IMR-90 (cell line): ENCODE measurements around the gene PNO1. TPM values are rescaled to one million over a fixed set of nuclear protein-coding genes. Genes with fewer than 3 reads are reported as not detected.

Experiments
- ATAC-seq: fragments of 200-7000 bp; cut with Tn5 transposase; 2 replicates; pipeline ENCODE4 v1.9.1; 2020; ENCODE audit warnings: low read depth, mild to moderate bottlenecking, moderate library complexity
- BruUV-seq: library from RNA; stranded (reverse); fragments of 400-500 nt; replicated peaks from 2 replicates; lab custom pipeline; 2021; lab: Mats Ljungman, UMichigan
- CTCF ChIA-PET: fragments of 300-600 bp; formaldehyde crosslinking; extraction: SDS; loops from one replicate; lab custom pipeline; 2021; ENCODE audit warnings: antibody characterized with exemption; lab: Yijun Ruan, JAX
- POLR2A ChIA-PET: fragments of 300-600 bp; sonication (Branson Sonifier 250); formaldehyde crosslinking; loops from one replicate; lab custom pipeline; 2022; ENCODE audit warnings: antibody characterized with exemption; ENCODE audit not compliant: unreplicated experiment; lab: Charles Lee
- DNase-seq: peaks from one replicate; pipeline ENCODE4 v3.0.0; 2013
- H2AFZ ChIP-seq: replicated peaks from 2 replicates; pipeline ENCODE3; 2013; ENCODE audit warnings: low read length, mild to moderate bottlenecking; ENCODE audit not compliant: poor library complexity
- H2AK5ac ChIP-seq: 2 replicates; pipeline ENCODE4 v1.6.1; 2013; ENCODE audit warnings: low read depth, low read length, inconsistent platforms
- H2AK9ac ChIP-seq: replicated peaks from 2 replicates; pipeline ENCODE3; 2013; ENCODE audit warnings: mild to moderate bottlenecking, low read depth, low read length, moderate library complexity; ENCODE audit not compliant: poor library complexity
- H2BK120ac ChIP-seq: 2 replicates; pipeline ENCODE4 v1.6.1; 2013; ENCODE audit warnings: low read depth, low read length, inconsistent platforms
- H2BK15ac ChIP-seq: 3 replicates; pipeline ENCODE4 v1.6.1; 2013; ENCODE audit warnings: low read depth, low read length, inconsistent platforms
- H2BK20ac ChIP-seq: 2 replicates; pipeline ENCODE4 v1.6.1; 2013; ENCODE audit warnings: low read depth, mild to moderate bottlenecking, inconsistent platforms, low read length, moderate library complexity
- H2BK5ac ChIP-seq: 2 replicates; pipeline ENCODE4 v1.6.1; 2013; ENCODE audit warnings: mild to moderate bottlenecking, low read depth, low read length, inconsistent platforms; ENCODE audit not compliant: poor library complexity, severe bottlenecking
- H3K14ac ChIP-seq: replicated peaks from 2 replicates; pipeline ENCODE4 v1.6.1; 2013; ENCODE audit warnings: low read depth, low read length, inconsistent platforms
- H3K18ac ChIP-seq: 2 replicates; pipeline ENCODE4 v1.6.1; 2013; ENCODE audit warnings: low read depth, low read length, control low read depth
- H3K23ac ChIP-seq: 2 replicates; pipeline ENCODE4 v1.6.1; 2013; ENCODE audit warnings: low read depth, low read length, inconsistent platforms
- H3K27ac ChIP-seq: 2 replicates; pipeline ENCODE4 v1.5.1; 2013; ENCODE audit warnings: mild to moderate bottlenecking, control low read depth, low read length; ENCODE audit not compliant: insufficient read depth
- H3K27me3 ChIP-seq: 2 replicates; pipeline ENCODE4 v1.6.1; 2013; ENCODE audit warnings: low read length; ENCODE audit not compliant: control insufficient read depth, insufficient read depth
- H3K36me3 ChIP-seq: 2 replicates; pipeline ENCODE4 v1.6.1; 2013; ENCODE audit warnings: low read length, mixed read lengths; ENCODE audit not compliant: control insufficient read depth, insufficient read depth
- H3K4ac ChIP-seq: 2 replicates; pipeline ENCODE4 v1.6.1; 2013; ENCODE audit warnings: low read depth, low read length, inconsistent platforms
- H3K4me1 ChIP-seq: 2 replicates; pipeline ENCODE4 v1.6.1; 2013; ENCODE audit warnings: low read length, mixed read lengths; ENCODE audit not compliant: control insufficient read depth, insufficient read depth
- H3K4me2 ChIP-seq: 2 replicates; pipeline ENCODE4 v1.6.1; 2013; ENCODE audit warnings: low read depth, mild to moderate bottlenecking, control low read depth, low read length, moderate library complexity
- H3K4me3 ChIP-seq: 2 replicates; pipeline ENCODE4 v1.5.1; 2013; ENCODE audit warnings: low read depth, mild to moderate bottlenecking, control low read depth, low read length, moderate library complexity; ENCODE audit not compliant: insufficient read depth
- H3K56ac ChIP-seq: 2 replicates; pipeline ENCODE4 v1.6.1; 2013; ENCODE audit warnings: low read length, inconsistent platforms; ENCODE audit not compliant: insufficient read depth; ENCODE audit errors: extremely low read depth
- H3K79me1 ChIP-seq, 2 experiments: 2 replicates each; pipeline ENCODE4 v1.6.1; 2013; ENCODE audit warnings: low read length in 2 of 2, inconsistent platforms in 1 of 2, low read depth in 1 of 2
- H3K9ac ChIP-seq: 2 replicates; pipeline ENCODE4 v1.6.1; 2013; ENCODE audit warnings: low read depth, low read length, control low read depth
- H3K9me1 ChIP-seq: 2 replicates; pipeline ENCODE4 v1.6.1; 2013; ENCODE audit warnings: low read length, inconsistent platforms; ENCODE audit not compliant: insufficient read depth
- H3K9me3 ChIP-seq: 2 replicates; pipeline ENCODE4 v1.6.1; 2013; ENCODE audit warnings: low read length; ENCODE audit not compliant: control insufficient read depth, insufficient read depth
- H4K20me1 ChIP-seq: 2 replicates; pipeline ENCODE4 v1.6.1; 2013; ENCODE audit warnings: low read length, inconsistent platforms; ENCODE audit not compliant: insufficient read depth
- H4K5ac ChIP-seq: 2 replicates; pipeline ENCODE4 v1.6.1; 2013; ENCODE audit warnings: mild to moderate bottlenecking, low read depth, low read length, control low read depth
- H4K8ac ChIP-seq, 2 experiments: 2 replicates each; pipeline ENCODE4 v1.6.1; 2013; ENCODE audit warnings: low read depth in 2 of 2, low read length in 2 of 2, control low read depth in 1 of 2, inconsistent platforms in 1 of 2
- H4K91ac ChIP-seq: 2 replicates; pipeline ENCODE4 v1.6.1; 2013; ENCODE audit warnings: low read depth, low read length, inconsistent platforms; ENCODE audit not compliant: insufficient read depth
- BHLHE40 ChIP-seq: fragments of 150-350 bp; IDR thresholded peaks from 2 replicates; pipeline ENCODE4 v1.6.1; 2016; ENCODE audit warnings: mild to moderate bottlenecking, low read depth, low read length
- CEBPB ChIP-seq: IDR thresholded peaks from 2 replicates; pipeline ENCODE4 v1.6.1; 2012; ENCODE audit warnings: low read depth, low read length, improper control_type of control experiment
- CHD1 ChIP-seq: IDR thresholded peaks from 2 replicates; pipeline ENCODE4 v1.6.1; 2012; ENCODE audit warnings: low read depth, low read length, improper control_type of control experiment
- CTCF ChIP-seq: conservative IDR thresholded peaks from 2 replicates; pipeline ENCODE4 v1.5.1; 2012; ENCODE audit warnings: mild to moderate bottlenecking, low read depth, low read length, improper control_type of control experiment
- ELK1 ChIP-seq: fragments of 150-350 bp; IDR thresholded peaks from 2 replicates; pipeline ENCODE4 v1.6.1; 2016; ENCODE audit warnings: low read depth, mild to moderate bottlenecking, low read length, moderate library complexity, borderline replicate concordance
- FOS ChIP-seq: fragments of 150-350 bp; IDR thresholded peaks from 2 replicates; pipeline ENCODE4 v1.6.1; 2016; ENCODE audit warnings: low read depth, low read length
- MAFK ChIP-seq: IDR thresholded peaks from 2 replicates; pipeline ENCODE4 v1.6.1; 2012; ENCODE audit warnings: low read depth, low read length, improper control_type of control experiment
- MXI1 ChIP-seq: IDR thresholded peaks from 2 replicates; pipeline ENCODE4 v1.6.1; 2012; ENCODE audit warnings: low read depth, mild to moderate bottlenecking, low read length, moderate library complexity, borderline replicate concordance
- NFE2L2 ChIP-seq: fragments of 150-350 bp; IDR thresholded peaks from 2 replicates; pipeline ENCODE4 v1.6.1; 2016; ENCODE audit warnings: low read depth, mild to moderate bottlenecking, low read length
- POLR2A ChIP-seq: IDR thresholded peaks from 2 replicates; pipeline ENCODE4 v1.6.1; 2012; ENCODE audit warnings: mild to moderate bottlenecking, low read depth, low read length
- RAD21 ChIP-seq: IDR thresholded peaks from 2 replicates; pipeline ENCODE4 v1.6.1; 2012; ENCODE audit warnings: low read length, improper control_type of control experiment
- RFX5 ChIP-seq: IDR thresholded peaks from 2 replicates; pipeline ENCODE4 v1.8.0; 2012; ENCODE audit warnings: low read depth, mild to moderate bottlenecking, low read length, moderate library complexity
- SMC3 ChIP-seq: fragments of 150-350 bp; IDR thresholded peaks from 2 replicates; pipeline ENCODE4 v1.6.1; 2016; ENCODE audit warnings: low read depth, mild to moderate bottlenecking, antibody characterized with exemption, low read length, moderate library complexity
- USF2 ChIP-seq: fragments of 150-350 bp; IDR thresholded peaks from 2 replicates; pipeline ENCODE4 v1.6.1; 2017; ENCODE audit warnings: mild to moderate bottlenecking, antibody characterized with exemption, low read length, low read depth
- whole genome bisulfite sequencing, 2 experiments: methylation state at CpG; one replicate each; pipeline versions ENCODE4 v1.1.5 to v1.1.7; 2013; ENCODE audit warnings: missing lambda C conversion rate in 2 of 2; ENCODE audit not compliant: insufficient read length in 1 of 2; ENCODE audit errors: extremely low coverage in 2 of 2; 5-methylcytosine and 5-hydroxymethylcytosine counted together
- dilution Hi-C: fragments of 300-500 bp; cut with HindIII; formaldehyde crosslinking; loops from one replicate; pipeline ENCODE4 v1.14.3; 2018; ENCODE audit warnings: low sequenced_read_pairs; ENCODE audit not compliant: unreplicated experiment
- in situ Hi-C: fragments of 300-500 bp; cut with MboI; formaldehyde crosslinking; loops from 3 replicates; pipeline ENCODE4 v1.14.3; 2019; ENCODE audit warnings: low sequenced_read_pairs, inconsistent platforms, mixed read lengths
- intact Hi-C: fragments of 100-400 bp; cut with micrococcal nuclease; formaldehyde crosslinking; loops from 2 replicates; pipeline ENCODE4 v1.10.0; 2022
- polyA plus RNA-seq, 3 experiments: library from polyadenylated mRNA; depleted of rRNA; stranded (reverse); fragments of >200 nt; gene quantifications; 2 replicates each; pipeline ENCODE4 v1.2.3, GENCODE V29; 2012; ENCODE audit warnings: low replicate concordance in 1 of 3
- total RNA-seq: library from RNA; depleted of rRNA; stranded (reverse); fragments of >200 nt; gene quantifications from 2 replicates; pipeline ENCODE4 v1.2.3, GENCODE V29; 2012

The PNO1 gene
- total and polyA plus RNA-seq, 2 of the 4 experiments (the other 2 are of a cell fraction): 12.8 to 14.7 TPM

- Histone ChIP-seq H4K20me1 (no peaks in the 10 kb centered on the region), H3K27ac (no peak overlapping the region), H3K9ac (no peak overlapping the region), H3K4me1 (no peaks in the 10 kb centered on the region), H2AFZ (no peak overlapping the region), H3K27me3 (no peaks in the 10 kb centered on the region), H3K79me1 (peaks cover 17 to 26% of the 10 kb centered on the region in 2 experiments), H2BK5ac (no peak overlapping the region), H3K4ac (no peak overlapping the region), H2BK120ac (no peak overlapping the region), H3K36me3 (peaks cover 12% of the 10 kb centered on the region), H2BK15ac (no peak overlapping the region), H4K8ac (no peak overlapping the region), H4K5ac (no peak overlapping the region), H3K23ac (no peak overlapping the region), H3K4me3 (no peak overlapping the region), H2BK20ac (no peak overlapping the region), H3K56ac (no peak overlapping the region), H2AK9ac (no peak overlapping the region), H3K14ac (no peak overlapping the region), H3K9me1 (no peaks in the 10 kb centered on the region), H3K4me2 (no peak overlapping the region), H3K9me3 (no peaks in the 10 kb centered on the region), H4K91ac (no peak overlapping the region), H3K18ac (no peak overlapping the region), H2AK5ac (no peak overlapping the region)
- ATAC-seq: no peak
- intact Hi-C loops: no loop called here
- dilution Hi-C loops: no loop called here
- CTCF ChIA-PET: no interaction called here
- POLR2A ChIA-PET: no interaction called here
- no peak for TF ChIP-seq NFE2L2
- no peak for TF ChIP-seq CTCF
- TF ChIP-seq ELK1: no peak
- TF ChIP-seq POLR2A: no peak
- TF ChIP-seq USF2: no peak
- TF ChIP-seq MAFK: no peak
- no peak for TF ChIP-seq CHD1
- TF ChIP-seq MXI1: no peak
- no peak for TF ChIP-seq BHLHE40
- no peak for TF ChIP-seq RAD21
- no peak for TF ChIP-seq CEBPB
- no peak for TF ChIP-seq FOS
- no peak for TF ChIP-seq RFX5
- TF ChIP-seq SMC3: no peak
- WGBS, 2 experiments: 100% methylated on average over 5 of the region's 8 CpGs; no CpG with 5 or more reads in 1 of the 2 experiments
- no peak for DNase-seq
- BruUV-seq: no TSS peak
- in situ Hi-C loops: no loop called here
Measured at GRCh38 chr2:68172990-68173700, 15.5 kb downstream of the PNO1 start.
